Measurements from ENCODE around the gene ITGA11. TPM values are rescaled to one million over a fixed set of nuclear protein-coding genes. Genes with fewer than 3 reads are reported as not detected.
A peak's percentile ranks its signal among the peaks of the same experiment; 100 is the strongest.

Gene ITGA11
- total RNA-seq, 1 donor from 2014 or later, result not detected

GRCh38 chr15:68434021-68434420 is 2.1 kb upstream of the ITGA11 start:
- no peak for DNase-seq (ENCODE audit: low spot score, unreplicated experiment)
- Mint-ChIP-seq H3K4me3 (ENCODE audit: low read depth) (no peak overlapping the region), H3K4me1 (ENCODE audit: low read depth) (peaks cover 6% of the 10 kb centered on the region), H3K36me3 (ENCODE audit: insufficient read depth) (no peaks in the 10 kb centered on the region), H3K27me3 (peaks cover 79% of the 10 kb centered on the region), H3K9me3 (ENCODE audit: low read depth) (no peaks in the 10 kb centered on the region), H3K27ac (no peak overlapping the region)
- no peak for TF ChIP-seq CTCF (IDR thresholded peaks at IDR 0.05; ENCODE audit: unreplicated experiment)

GRCh38 chr15:68433551-68433950 is 1.6 kb upstream of the ITGA11 start:
- H3K36me3 Mint-ChIP-seq (ENCODE audit: insufficient read depth), result no peaks in the 10 kb centered on the region
- DNase-seq (ENCODE audit: low spot score, unreplicated experiment), result no peak
- H3K27ac Mint-ChIP-seq, result no peak overlapping the region
- no peak for TF ChIP-seq CTCF (IDR thresholded peaks at IDR 0.05; ENCODE audit: unreplicated experiment)
- H3K4me3 Mint-ChIP-seq (ENCODE audit: low read depth), result no peak overlapping the region
- H3K4me1 Mint-ChIP-seq (ENCODE audit: low read depth), result peaks cover 6% of the 10 kb centered on the region
- no peaks in the 10 kb centered on the region for H3K9me3 Mint-ChIP-seq (ENCODE audit: low read depth)
- H3K27me3 Mint-ChIP-seq, result peaks cover 82% of the 10 kb centered on the region

GRCh38 chr15:68432441-68433064 is 590 bp upstream of the ITGA11 start:
- H3K36me3 Mint-ChIP-seq (ENCODE audit: insufficient read depth), result no peaks in the 10 kb centered on the region
- peaks cover 6% of the 10 kb centered on the region for H3K4me1 Mint-ChIP-seq (ENCODE audit: low read depth)
- DNase-seq (ENCODE audit: low spot score, unreplicated experiment), result no peak
- no peak for TF ChIP-seq CTCF (IDR thresholded peaks at IDR 0.05; ENCODE audit: unreplicated experiment)
- no peak overlapping the region for H3K27ac Mint-ChIP-seq
- H3K4me3 Mint-ChIP-seq (ENCODE audit: low read depth), result peak overlapping the region; percentile 56
- no peaks in the 10 kb centered on the region for H3K9me3 Mint-ChIP-seq (ENCODE audit: low read depth)
- H3K27me3 Mint-ChIP-seq, result peaks cover 82% of the 10 kb centered on the region

GRCh38 chr15:68431037-68431791 is 749 bp downstream of the ITGA11 start:
- H3K27ac Mint-ChIP-seq, result no peak overlapping the region
- peak; percentile 20 for DNase-seq (ENCODE audit: low spot score, unreplicated experiment)
- no peak for TF ChIP-seq CTCF (IDR thresholded peaks at IDR 0.05; ENCODE audit: unreplicated experiment)
- H3K36me3 Mint-ChIP-seq (ENCODE audit: insufficient read depth), result no peaks in the 10 kb centered on the region
- peaks cover 78% of the 10 kb centered on the region for H3K27me3 Mint-ChIP-seq
- no peaks in the 10 kb centered on the region for H3K9me3 Mint-ChIP-seq (ENCODE audit: low read depth)
- H3K4me1 Mint-ChIP-seq (ENCODE audit: low read depth), result peaks cover 6% of the 10 kb centered on the region
- peak overlapping the region; percentile 66 for H3K4me3 Mint-ChIP-seq (ENCODE audit: low read depth)

- no peak for DNase-seq (ENCODE audit: low spot score, unreplicated experiment)
- Mint-ChIP-seq H3K36me3 (ENCODE audit: insufficient read depth) (no peaks in the 10 kb centered on the region), H3K4me1 (ENCODE audit: low read depth) (peaks cover 6% of the 10 kb centered on the region), H3K27me3 (peaks cover 77% of the 10 kb centered on the region), H3K4me3 (ENCODE audit: low read depth) (no peak overlapping the region), H3K9me3 (ENCODE audit: low read depth) (no peaks in the 10 kb centered on the region), H3K27ac (no peak overlapping the region)
- no peak for TF ChIP-seq CTCF (IDR thresholded peaks at IDR 0.05; ENCODE audit: unreplicated experiment)
Measured at GRCh38 chr15:68430471-68431036, 1.4 kb downstream of the ITGA11 start.
